K562 (cell line): ENCODE measurements around the gene TBX19. TPM values are rescaled to one million over a fixed set of nuclear protein-coding genes. Genes with fewer than 3 reads are reported as not detected.

Experiments
- CBX2 ChIP-seq: fragments of 200-600 bp; sonication (generic); IDR thresholded peaks from one replicate; pipeline ENCODE4 v1.6.1; 2012; ENCODE audit warnings: mild to moderate bottlenecking, low read length, inconsistent platforms; ENCODE audit not compliant: insufficient read depth, poor library complexity, severe bottlenecking
- CHD7 ChIP-seq: fragments of 200-600 bp; sonication (generic); IDR thresholded peaks from one replicate; pipeline ENCODE4 v1.6.1; 2012; ENCODE audit warnings: mild to moderate bottlenecking, low read depth, low read length, inconsistent platforms
- EP300 ChIP-seq: IDR thresholded peaks from 2 replicates; pipeline ENCODE4 v1.6.1; 2012; ENCODE audit warnings: low read length, improper control_type of control experiment
- LEF1 ChIP-seq: fragments of 450-650 bp; IDR thresholded peaks from 2 replicates; pipeline ENCODE4 v1.6.1; 2016; ENCODE audit warnings: mild to moderate bottlenecking
- SMAD2 ChIP-seq: fragments of 150-350 bp; IDR thresholded peaks from 2 replicates; pipeline ENCODE4 v1.6.1; 2014; ENCODE audit warnings: low read depth, mild to moderate bottlenecking, low read length
- ZNF318 ChIP-seq, 2 experiments: fragments of 450-650 bp; IDR thresholded peaks; 2 replicates each; pipeline ENCODE4 v1.6.1; 2016; ENCODE audit warnings: mild to moderate bottlenecking in 2 of 2, borderline replicate concordance in 1 of 2, low read depth in 1 of 2, moderate library complexity in 1 of 2
- polyA plus RNA-seq, 8 experiments: library from polyadenylated mRNA; depleted of rRNA in 4 of 8; stranded (reverse) in 5 of 8; unstranded in 3 of 8; fragments of >200 nt; fragmentation: Nextera tagmentation in 2 of 8; fragmentation: Illumina TruSeq in 1 of 8; extraction: Ambion mirVana in 2 of 8; extraction: Trizol in 1 of 8; gene quantifications; 2 replicates each; pipeline versions ENCODE4 v1.2.1 to v1.2.3, GENCODE V29; 2011 to 2014; ENCODE audit warnings: inconsistent platforms in 1 of 8, missing spikeins in 1 of 8
- total RNA-seq, 7 experiments: library from RNA; depleted of rRNA in 6 of 7; stranded (reverse); fragments of >200 nt in 6 of 7; fragmentation: Illumina TruSeq in 2 of 7; extraction: Trizol in 2 of 7; gene quantifications; 2 replicates each; pipeline versions ENCODE4 v1.2.1 to v1.2.3, GENCODE V29; 2011 to 2021; ENCODE audit warnings: low replicate concordance in 1 of 7

Gene TBX19
- total and polyA plus RNA-seq, 9 of the 15 experiments (the other 6 are each of a cell fraction or from before 2014, with no cell fraction given), result 0.32 to 3.1 (median 0.95) TPM

GRCh38 chr1:168288311-168289052, 7.8 kb downstream of the TBX19 start (continued):
- TF ChIP-seq CBX2 (no peak), LEF1 (peak; percentile 73; the same call in 1 of the 2 replicates), EP300 (peak; percentile 88), SMAD2 (no peak), CHD7 (no peak), ZNF318 (IDR thresholded peaks at IDR 0.05; ENCODE audit: borderline replicate concordance in 1 of 2, low read depth in 1 of 2) (0 out of 4 replicates have a peak, but pooled peaks of 1 of the 2 experiments have one; percentile 73)
